ENCODE data around the gene SLC22A15.
"Not testable (repeated sequence)": the region's sequence is repeated elsewhere in the genome, so short reads cannot be mapped to it uniquely, and the experiment has no call there.

Gene SLC22A15

GRCh38 chr1:115980998-115981993 is 5.0 kb downstream of the SLC22A15 start:
- peak; percentile 47 for DNase-seq (ENCODE audit: low read depth, low spot score)

GRCh38 chr1:115982400-115982799 is 6.1 kb downstream of the SLC22A15 start:
- no peak for DNase-seq (ENCODE audit: low read depth, low spot score)

GRCh38 chr1:115983584-115983983 is 7.3 kb downstream of the SLC22A15 start:
- no peak for DNase-seq (ENCODE audit: low read depth, low spot score)

- DNase-seq (ENCODE audit: low read depth, low spot score): no peak
These were observed 11.3 kb downstream of the SLC22A15 start for GRCh38 chr1:115987623-115988022.

- DNase-seq (ENCODE audit: low read depth, low spot score): no peak
These were observed 12.6 kb downstream of the SLC22A15 start for GRCh38 chr1:115988953-115989352.

GRCh38 chr1:115989699-115990098 is 13.4 kb downstream of the SLC22A15 start:
- no peak for DNase-seq (ENCODE audit: low read depth, low spot score)

- no peak for DNase-seq (ENCODE audit: low read depth, low spot score)
These were observed 15.6 kb downstream of the SLC22A15 start for GRCh38 chr1:115991909-115992308.

GRCh38 chr1:115997921-115998320 is 21.6 kb downstream of the SLC22A15 start:
- not testable (repeated sequence) for DNase-seq (ENCODE audit: low read depth, low spot score)

- DNase-seq (ENCODE audit: low read depth, low spot score): no peak
These were observed 25.6 kb downstream of the SLC22A15 start for GRCh38 chr1:116001739-116002487.

- DNase-seq (ENCODE audit: low read depth, low spot score): no peak
These were observed 26.6 kb downstream of the SLC22A15 start for GRCh38 chr1:116002781-116003420.

- DNase-seq (ENCODE audit: low read depth, low spot score): no peak
These were observed 27.5 kb downstream of the SLC22A15 start for GRCh38 chr1:116003823-116004222.

GRCh38 chr1:116006486-116006964 is 30.2 kb downstream of the SLC22A15 start:
- no peak for DNase-seq (ENCODE audit: low read depth, low spot score)

- no peak for DNase-seq (ENCODE audit: low read depth, low spot score)
These were observed 32.5 kb downstream of the SLC22A15 start for GRCh38 chr1:116008656-116009390.

- no peak for DNase-seq (ENCODE audit: low read depth, low spot score)
These were observed 36.4 kb downstream of the SLC22A15 start for GRCh38 chr1:116012716-116013115.

- no peak for DNase-seq (ENCODE audit: low read depth, low spot score)
These were observed 39.4 kb downstream of the SLC22A15 start for GRCh38 chr1:116015679-116016078.

GRCh38 chr1:116018007-116018406 is 41.7 kb downstream of the SLC22A15 start:
- no peak for DNase-seq (ENCODE audit: low read depth, low spot score)

- no peak for DNase-seq (ENCODE audit: low read depth, low spot score)
These were observed 43.4 kb downstream of the SLC22A15 start for GRCh38 chr1:116019653-116020253.

GRCh38 chr1:116020668-116021272 is 44.5 kb downstream of the SLC22A15 start:
- DNase-seq (ENCODE audit: low read depth, low spot score): peak; percentile 48

GRCh38 chr1:116024626-116025025 is 48.3 kb downstream of the SLC22A15 start:
- no peak for DNase-seq (ENCODE audit: low read depth, low spot score)

- DNase-seq (ENCODE audit: low read depth, low spot score): no peak
These were observed 50.3 kb downstream of the SLC22A15 start for GRCh38 chr1:116026631-116027030.

All from iPS DF 19.7 (cell line).